OCI-M2 (cell line): ENCODE data around the gene NCAPD3.

Experiments
- DNase-seq: peaks from one replicate; lab custom pipeline; 2025; ENCODE audit not compliant: unreplicated experiment; lab: John Stamatoyannopoulos, UW

The NCAPD3 gene

GRCh38 chr11:134159652-134160051, 64.1 kb downstream of the NCAPD3 start:
- DNase-seq: no peak

- no peak for DNase-seq
Measured at GRCh38 chr11:134158023-134158422, 65.7 kb downstream of the NCAPD3 start.

- no peak for DNase-seq
Measured at GRCh38 chr11:134157451-134157850, 66.3 kb downstream of the NCAPD3 start.

GRCh38 chr11:134155946-134156865, 67.6 kb downstream of the NCAPD3 start:
- DNase-seq: no peak

- DNase-seq: no peak
Measured at GRCh38 chr11:134155456-134155855, 68.3 kb downstream of the NCAPD3 start.

GRCh38 chr11:134154441-134154840, 69.3 kb downstream of the NCAPD3 start:
- DNase-seq: no peak

GRCh38 chr11:134153147-134153905, 70.4 kb downstream of the NCAPD3 start:
- no peak for DNase-seq

- DNase-seq: no peak
Measured at GRCh38 chr11:134152696-134153095, 71.1 kb downstream of the NCAPD3 start.

- no peak for DNase-seq
Measured at GRCh38 chr11:134151083-134151747, 72.6 kb downstream of the NCAPD3 start.

GRCh38 chr11:134150195-134150903, 73.4 kb downstream of the NCAPD3 start:
- no peak for DNase-seq

- no peak for DNase-seq
Measured at GRCh38 chr11:134149371-134149770, 74.4 kb downstream of the NCAPD3 start.

GRCh38 chr11:134146598-134146997, 77.2 kb downstream of the NCAPD3 start:
- DNase-seq: no peak

- no peak for DNase-seq
Measured at GRCh38 chr11:134145715-134146114, 78.1 kb downstream of the NCAPD3 start.

GRCh38 chr11:134144744-134145143, 79.0 kb downstream of the NCAPD3 start:
- no peak for DNase-seq

GRCh38 chr11:134143801-134144200, 80.0 kb downstream of the NCAPD3 start:
- no peak for DNase-seq

GRCh38 chr11:134142536-134142935, 81.2 kb downstream of the NCAPD3 start:
- no peak for DNase-seq

- no peak for DNase-seq
Measured at GRCh38 chr11:134140961-134141490, 82.7 kb downstream of the NCAPD3 start.

- DNase-seq: no peak
Measured at GRCh38 chr11:134139873-134140331, 83.9 kb downstream of the NCAPD3 start.

- no peak for DNase-seq
Measured at GRCh38 chr11:134139303-134139872, 84.4 kb downstream of the NCAPD3 start.

- no peak for DNase-seq
Measured at GRCh38 chr11:134138376-134138775, 85.4 kb downstream of the NCAPD3 start.
